Omental fat pad (tissue), 4 donors: ENCODE measurements around the gene SEMA4C. TPM values are rescaled to one million over a fixed set of nuclear protein-coding genes. Genes with fewer than 3 reads are reported as not detected.

Experiments used
- ATAC-seq: fragments of 150-250 bp; one replicate; pipeline ENCODE4 v1.9.1; 2016; ENCODE audit warnings: mild to moderate bottlenecking, moderate library complexity; ENCODE audit not compliant: low FRiP score
- DNase-seq: peaks from one replicate; pipeline ENCODE4 v3.0.0-alpha.2; 2019; ENCODE audit warnings: low spot score
- total RNA-seq, 4 donors: library from RNA; depleted of rRNA; stranded (reverse); fragments of >200 nt; gene quantifications; one replicate each; pipeline ENCODE4 v1.1.0, GENCODE V29; 2016
- TF ChIP-seq, protein P1 (sequence below), 3 donors: fragments of 450-650 bp; IDR thresholded peaks; one replicate each; pipeline ENCODE4 v1.5.1; 2016 to 2017; ENCODE audit warnings: antibody characterized with exemption in 3 of 3, mild to moderate bottlenecking in 3 of 3, moderate library complexity in 2 of 3

The SEMA4C gene
- total RNA-seq, 4 donors from 2014 or later, result 19.7 to 40.4 (median 26.9) TPM

DNA sequence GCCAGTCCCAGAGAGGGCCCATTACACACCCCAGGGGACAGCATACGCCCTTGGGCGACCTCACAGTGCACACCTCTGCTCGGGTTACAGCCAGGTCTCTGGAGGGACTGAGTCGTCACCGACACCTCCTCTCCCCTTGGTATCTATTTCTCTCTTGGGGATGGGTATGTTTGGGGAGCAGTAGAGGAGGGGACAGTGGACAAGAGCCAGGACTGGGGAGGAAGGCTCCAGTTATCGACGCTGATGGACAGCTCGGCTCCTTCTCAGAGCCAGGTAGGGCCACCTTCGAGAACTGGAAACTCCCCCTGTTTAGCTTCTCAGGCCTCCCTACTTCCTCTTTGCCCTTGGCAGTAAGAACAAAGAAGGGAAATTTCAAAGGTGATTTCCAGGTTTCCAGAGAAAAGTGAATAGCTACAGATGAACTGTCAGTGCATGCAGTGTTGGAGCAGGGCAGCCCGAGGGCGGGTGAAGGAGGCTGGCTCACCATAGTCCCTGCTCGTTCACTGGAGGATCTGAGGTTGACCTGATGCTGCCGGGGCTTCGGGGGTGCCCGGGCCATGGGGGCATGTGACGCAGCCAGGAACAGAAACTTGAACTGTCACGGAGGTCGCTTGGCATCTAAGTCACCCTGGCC lies 4.4 kb upstream of the SEMA4C start:
- TF ChIP-seq, protein P1, sequence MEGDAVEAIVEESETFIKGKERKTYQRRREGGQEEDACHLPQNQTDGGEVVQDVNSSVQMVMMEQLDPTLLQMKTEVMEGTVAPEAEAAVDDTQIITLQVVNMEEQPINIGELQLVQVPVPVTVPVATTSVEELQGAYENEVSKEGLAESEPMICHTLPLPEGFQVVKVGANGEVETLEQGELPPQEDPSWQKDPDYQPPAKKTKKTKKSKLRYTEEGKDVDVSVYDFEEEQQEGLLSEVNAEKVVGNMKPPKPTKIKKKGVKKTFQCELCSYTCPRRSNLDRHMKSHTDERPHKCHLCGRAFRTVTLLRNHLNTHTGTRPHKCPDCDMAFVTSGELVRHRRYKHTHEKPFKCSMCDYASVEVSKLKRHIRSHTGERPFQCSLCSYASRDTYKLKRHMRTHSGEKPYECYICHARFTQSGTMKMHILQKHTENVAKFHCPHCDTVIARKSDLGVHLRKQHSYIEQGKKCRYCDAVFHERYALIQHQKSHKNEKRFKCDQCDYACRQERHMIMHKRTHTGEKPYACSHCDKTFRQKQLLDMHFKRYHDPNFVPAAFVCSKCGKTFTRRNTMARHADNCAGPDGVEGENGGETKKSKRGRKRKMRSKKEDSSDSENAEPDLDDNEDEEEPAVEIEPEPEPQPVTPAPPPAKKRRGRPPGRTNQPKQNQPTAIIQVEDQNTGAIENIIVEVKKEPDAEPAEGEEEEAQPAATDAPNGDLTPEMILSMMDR (IDR thresholded peaks at IDR 0.05), result no peak
- ATAC-seq (peak; percentile 11), DNase-seq (no peak)

DNA sequence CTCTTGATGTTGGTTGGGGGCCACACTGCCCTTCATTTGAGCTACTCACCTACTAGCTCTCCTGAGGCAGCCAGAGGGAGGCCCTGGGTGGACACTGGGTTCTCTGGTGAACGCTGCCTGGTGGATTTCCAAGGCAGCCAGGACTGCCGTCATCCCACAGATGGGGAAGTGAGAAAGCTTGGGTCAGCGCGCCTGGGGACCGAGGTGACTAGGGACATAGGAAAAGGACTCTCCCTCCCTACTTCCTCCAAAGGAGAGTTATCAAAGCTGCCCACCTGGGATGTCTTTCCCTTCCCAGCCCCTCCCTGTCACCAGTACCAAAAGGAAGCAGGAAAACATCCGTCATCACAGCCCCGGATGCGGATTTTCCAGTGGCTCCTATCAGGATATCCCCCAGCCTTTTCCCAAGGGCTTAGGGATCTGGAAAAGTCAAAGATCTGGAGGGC lies 3.8 kb upstream of the SEMA4C start:
- TF ChIP-seq, protein P1 (IDR thresholded peaks at IDR 0.05), result no peak
- DNase-seq, result no peak
- ATAC-seq, result no peak

- no peak for DNase-seq
- peak; percentile 37 for ATAC-seq
- TF ChIP-seq, protein P1 (IDR thresholded peaks at IDR 0.05), result no peak
Measured at GRCh38 chr2:96872591-96873349, 2.9 kb upstream of the SEMA4C start.

DNA sequence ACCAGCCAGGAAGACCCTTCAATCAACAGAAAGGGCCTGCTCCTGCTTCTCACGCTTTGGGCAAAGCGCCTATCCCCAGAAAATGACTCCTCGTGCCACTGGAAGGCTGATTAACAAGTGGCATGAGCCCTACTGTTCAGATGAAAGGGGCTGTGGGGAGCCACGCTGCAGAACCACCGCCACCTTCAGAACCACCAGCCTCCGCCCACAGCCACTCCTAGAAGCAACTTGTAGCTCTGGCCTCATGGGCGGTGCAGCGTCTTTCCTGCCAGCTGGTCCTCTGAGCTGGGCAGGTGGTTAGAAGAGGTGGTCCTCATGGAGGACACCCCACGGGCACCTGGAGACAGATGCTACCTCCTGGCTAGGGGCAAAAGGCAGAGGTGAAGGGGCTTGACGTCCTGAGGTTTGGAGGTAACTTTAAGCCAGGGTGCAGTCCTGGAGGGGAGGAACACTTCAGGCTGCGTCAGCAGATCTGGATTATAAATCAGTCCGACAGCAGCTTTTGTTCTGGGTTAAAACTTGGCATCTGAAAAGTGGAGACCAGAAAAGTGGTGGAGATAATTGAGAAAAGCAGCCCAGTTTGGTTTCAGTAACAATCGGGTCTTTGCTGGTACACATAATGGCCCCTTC lies 861 bp upstream of the SEMA4C start:
- no peak for ATAC-seq

DNA sequence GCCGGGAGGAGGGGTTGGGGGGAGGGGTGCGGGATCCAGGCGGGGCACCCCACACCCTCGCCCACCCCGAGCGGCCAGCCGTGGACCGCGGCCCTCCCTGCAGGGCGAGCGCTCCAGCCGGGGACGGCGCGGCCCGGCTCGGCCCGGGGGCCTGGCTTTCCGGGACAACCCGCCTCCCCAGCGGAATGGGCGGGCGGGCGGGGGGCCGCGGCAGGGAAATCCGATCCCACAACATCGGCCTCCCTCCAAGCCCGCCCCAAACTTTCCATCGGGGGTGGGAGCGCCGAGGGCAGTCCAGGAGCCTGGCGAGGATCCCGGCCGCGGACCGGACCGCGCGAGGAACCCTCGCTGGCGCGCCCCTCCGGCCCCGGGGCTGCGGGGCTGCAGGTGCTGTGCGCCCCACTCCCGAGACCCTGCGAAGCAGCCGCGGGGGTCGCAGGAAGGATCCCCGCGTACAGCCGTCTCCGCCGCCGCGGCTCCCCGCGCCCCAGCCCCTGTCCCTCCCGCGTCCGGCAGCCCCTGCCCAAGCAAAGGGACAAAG lies 529 bp downstream of the SEMA4C start:
- no peak for DNase-seq
- peak; percentile 62 for ATAC-seq
- TF ChIP-seq, protein P1 (IDR thresholded peaks at IDR 0.05), result no peak

More for the DNA sequence above, 861 bp upstream of the SEMA4C start:
- DNase-seq, result no peak
- TF ChIP-seq, protein P1 (IDR thresholded peaks at IDR 0.05), result no peak

DNA sequence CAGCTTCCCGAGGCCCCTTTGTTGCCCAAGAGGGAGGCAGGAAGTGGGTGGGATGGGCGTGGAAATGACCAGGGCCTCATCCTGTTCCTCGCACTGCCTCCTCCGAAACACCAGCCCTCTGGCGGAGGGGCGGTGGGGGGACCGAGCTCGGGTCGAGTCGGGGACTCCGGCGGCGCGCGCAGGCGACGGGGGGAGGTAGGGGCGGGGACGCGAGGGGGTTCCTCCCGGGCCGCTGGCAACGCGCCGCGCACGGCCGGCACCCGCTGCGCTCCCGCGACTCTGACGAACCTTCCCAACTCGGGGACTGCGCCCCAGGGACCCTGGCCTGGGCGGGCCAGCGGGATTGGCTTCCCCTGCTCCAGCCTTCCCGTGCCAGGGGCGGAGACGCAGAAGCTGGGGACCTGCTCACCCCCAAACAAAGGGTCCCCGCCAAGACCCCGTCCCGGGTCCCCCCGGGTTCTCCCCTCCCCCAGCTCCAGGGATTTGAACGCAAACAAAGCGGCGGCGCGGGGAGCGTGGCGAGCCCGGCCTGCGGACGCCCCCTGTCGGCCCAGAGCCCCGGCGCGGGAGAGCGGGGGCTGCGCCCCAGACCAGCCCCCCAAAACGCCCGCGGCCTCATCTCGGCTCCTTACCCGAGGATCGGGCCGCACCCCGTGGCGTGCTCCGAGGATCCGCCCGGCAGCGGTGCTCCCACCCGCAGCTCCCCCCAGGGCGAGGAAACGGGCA lies 1.2 kb downstream of the SEMA4C start:
- DNase-seq (peak; percentile 68), ATAC-seq (peak; percentile 55)
- TF ChIP-seq, protein P1 (IDR thresholded peaks at IDR 0.05), result no peak
